Panc1 (cell line): ENCODE results near the gene INO80.

Experiments
- CTCF ChIP-seq: fragments of 450-650 bp; IDR thresholded peaks from 2 replicates; pipeline ENCODE4 v1.5.1; 2017; ENCODE audit warnings: mild to moderate bottlenecking
- POLR2AphosphoS5 ChIP-seq: IDR thresholded peaks from 2 replicates; pipeline ENCODE4 v1.6.1; 2012; ENCODE audit warnings: mild to moderate bottlenecking, low read depth, low read length, moderate library complexity
- REST ChIP-seq, 2 experiments: IDR thresholded peaks; 2 replicates each; pipeline ENCODE4 v1.6.1; 2011 to 2012; ENCODE audit warnings: low read depth in 2 of 2, control low read depth in 1 of 2, low read length in 1 of 2, mild to moderate bottlenecking in 1 of 2, moderate library complexity in 1 of 2; ENCODE audit not compliant: insufficient read depth in 1 of 2
- SIN3A ChIP-seq: IDR thresholded peaks from 2 replicates; pipeline ENCODE4 v1.6.1; 2012; ENCODE audit warnings: low read depth, mild to moderate bottlenecking, low read length, moderate library complexity, borderline replicate concordance; ENCODE audit not compliant: insufficient read depth

- TF ChIP-seq CTCF (no peak), REST (IDR thresholded peaks at IDR 0.05; ENCODE audit: insufficient read depth in 1 of 2, low read depth in 2 of 2, low read length in 1 of 2) (no peak), POLR2AphosphoS5 (no peak), SIN3A (no peak)
Observed at GRCh38 chr15:40981186-40981585, 134.9 kb downstream of the INO80 start.
